H9 (cell line): ENCODE data around the gene RASGEF1C. TPM values are rescaled to one million over a fixed set of nuclear protein-coding genes. Genes with fewer than 3 reads are reported as not detected.

Source experiments
- DNase-seq: peaks from one replicate; pipeline ENCODE4 v3.0.0-alpha.2; 2017
- H2AFZ ChIP-seq: one replicate; pipeline ENCODE4 v1.6.1; 2013; ENCODE audit warnings: mild to moderate bottlenecking, low read length, control low read depth, moderate library complexity
- H2AK5ac ChIP-seq: 2 replicates; pipeline ENCODE4 v1.6.1; 2013; ENCODE audit warnings: low read length, control low read depth, mixed read lengths; ENCODE audit not compliant: insufficient read length
- H2BK120ac ChIP-seq: one replicate; pipeline ENCODE4 v1.6.1; 2013; ENCODE audit warnings: low read depth, mild to moderate bottlenecking, low read length, control low read depth, inconsistent platforms; ENCODE audit not compliant: poor library complexity, severe bottlenecking
- H2BK12ac ChIP-seq: 2 replicates; pipeline ENCODE4 v1.6.1; 2013; ENCODE audit warnings: low read length, control low read depth, mixed read lengths, low read depth; ENCODE audit not compliant: insufficient read length
- H2BK15ac ChIP-seq: 2 replicates; pipeline ENCODE4 v1.6.1; 2013; ENCODE audit warnings: low read depth, low read length, control low read depth
- H2BK20ac ChIP-seq: one replicate; pipeline ENCODE4 v1.6.1; 2013; ENCODE audit warnings: low read depth, mild to moderate bottlenecking, low read length, control low read depth, inconsistent platforms; ENCODE audit not compliant: poor library complexity, severe bottlenecking
- H2BK5ac ChIP-seq: 2 replicates; pipeline ENCODE4 v1.6.1; 2013; ENCODE audit warnings: low read length, control low read depth, mixed read lengths; ENCODE audit not compliant: insufficient read length
- H3K14ac ChIP-seq: 2 replicates; pipeline ENCODE4 v1.6.1; 2013; ENCODE audit warnings: low read length, control low read depth; ENCODE audit not compliant: insufficient read depth
- H3K18ac ChIP-seq: 2 replicates; pipeline ENCODE4 v1.6.1; 2013; ENCODE audit warnings: low read depth, mild to moderate bottlenecking, mixed read lengths, low read length, control low read depth; ENCODE audit not compliant: insufficient read length
- H3K23ac ChIP-seq: 2 replicates; pipeline ENCODE4 v1.6.1; 2013; ENCODE audit warnings: low read length, control low read depth, mixed read lengths, low read depth; ENCODE audit not compliant: insufficient read length
- H3K23me2 ChIP-seq: 2 replicates; pipeline ENCODE4 v1.6.1; 2013; ENCODE audit warnings: low read depth, mild to moderate bottlenecking, mixed read lengths, low read length, control low read depth; ENCODE audit not compliant: insufficient read length, poor library complexity, severe bottlenecking
- H3K27ac ChIP-seq: 2 replicates; pipeline ENCODE4 v1.5.1; 2013; ENCODE audit warnings: low read length, control low read depth, mixed read lengths, low read depth; ENCODE audit not compliant: insufficient read length
- H3K27me3 ChIP-seq: 2 replicates; pipeline ENCODE4 v1.6.1; 2013; ENCODE audit warnings: low read length, control low read depth, inconsistent platforms; ENCODE audit not compliant: insufficient read depth
- H3K4ac ChIP-seq: 2 replicates; pipeline ENCODE4 v1.6.1; 2013; ENCODE audit warnings: low read depth, mild to moderate bottlenecking, control low read depth, inconsistent platforms, low read length, moderate library complexity
- H3K4me1 ChIP-seq: 2 replicates; pipeline ENCODE4 v1.6.1; 2013; ENCODE audit warnings: low read length, control low read depth, inconsistent platforms; ENCODE audit not compliant: insufficient read depth
- H3K4me2 ChIP-seq: 2 replicates; pipeline ENCODE4 v1.6.1; 2013; ENCODE audit warnings: low read length, control low read depth, mixed read lengths; ENCODE audit not compliant: insufficient read length, insufficient read depth
- H3K56ac ChIP-seq: 2 replicates; pipeline ENCODE4 v1.6.1; 2013; ENCODE audit warnings: low read depth, mild to moderate bottlenecking, mixed read lengths, low read length, control low read depth; ENCODE audit not compliant: insufficient read length
- H3K79me1 ChIP-seq: 2 replicates; pipeline ENCODE4 v1.6.1; 2013; ENCODE audit warnings: low read depth, mild to moderate bottlenecking, moderate library complexity, low read length, control low read depth, inconsistent platforms; ENCODE audit not compliant: insufficient read depth, poor library complexity, severe bottlenecking
- H3K79me2 ChIP-seq: 2 replicates; pipeline ENCODE4 v1.6.1; 2013; ENCODE audit warnings: low read length, control low read depth, inconsistent platforms; ENCODE audit not compliant: insufficient read depth
- H3K9ac ChIP-seq: 2 replicates; pipeline ENCODE4 v1.6.1; 2013; ENCODE audit warnings: low read length, control low read depth, mixed read lengths; ENCODE audit not compliant: insufficient read length; ENCODE audit errors: extremely low read depth
- H3K9me3 ChIP-seq: one replicate; pipeline ENCODE4 v1.6.1; 2013; ENCODE audit warnings: low read depth, low read length, inconsistent platforms; ENCODE audit not compliant: control insufficient read depth
- H3T11ph ChIP-seq: one replicate; pipeline ENCODE4 v1.6.1; 2013; ENCODE audit warnings: mild to moderate bottlenecking, low read length, control low read depth, inconsistent platforms
- H4K20me1 ChIP-seq: one replicate; pipeline ENCODE4 v1.6.1; 2013; ENCODE audit not compliant: control insufficient read depth, insufficient read length, insufficient read depth
- H4K5ac ChIP-seq: 2 replicates; pipeline ENCODE4 v1.6.1; 2013; ENCODE audit warnings: low read depth, mild to moderate bottlenecking, mixed read lengths, low read length, control low read depth; ENCODE audit not compliant: insufficient read length
- H4K8ac ChIP-seq: replicated peaks from 2 replicates; pipeline ENCODE4 v1.6.1; 2013; ENCODE audit warnings: low read length, control low read depth, mixed read lengths, low read depth; ENCODE audit not compliant: insufficient read length
- H4K91ac ChIP-seq: 2 replicates; pipeline ENCODE4 v1.6.1; 2013; ENCODE audit warnings: low read depth, mild to moderate bottlenecking, moderate library complexity, mixed read lengths, low read length, control low read depth; ENCODE audit not compliant: insufficient read length
- H3K27ac Mint-ChIP-seq, 3 experiments: 2 replicates in 2 of 3; 3 replicates in 1 of 3; pipeline ENCODE4 v1.8.0; 2020 to 2021; ENCODE audit warnings: mixed read lengths in 3 of 3, mild to moderate bottlenecking in 1 of 3, moderate library complexity in 1 of 3
- H3K27me3 Mint-ChIP-seq: 2 replicates; pipeline ENCODE4 v1.8.0; 2021; ENCODE audit warnings: low read depth, mild to moderate bottlenecking, moderate library complexity, mixed read lengths
- H3K36me3 Mint-ChIP-seq, 3 experiments: 2 replicates in 2 of 3; 3 replicates in 1 of 3; pipeline ENCODE4 v1.8.0; 2020 to 2021; ENCODE audit warnings: low read depth in 3 of 3, mixed read lengths in 3 of 3; ENCODE audit not compliant: insufficient read depth in 1 of 3
- H3K4me1 Mint-ChIP-seq, 2 experiments: 2 replicates each; pipeline ENCODE4 v1.8.0; 2020; ENCODE audit warnings: mixed read lengths in 2 of 2
- H3K4me3 Mint-ChIP-seq, 2 experiments: 2 replicates in 1 of 2; 3 replicates in 1 of 2; pipeline ENCODE4 v1.8.0; 2020 to 2021; ENCODE audit warnings: mild to moderate bottlenecking in 2 of 2, mixed read lengths in 2 of 2, moderate library complexity in 1 of 2
- H3K9me3 Mint-ChIP-seq, 2 experiments: 2 replicates in 1 of 2; 3 replicates in 1 of 2; pipeline ENCODE4 v1.8.0; 2020; ENCODE audit warnings: mild to moderate bottlenecking in 2 of 2, mixed read lengths in 2 of 2, moderate library complexity in 1 of 2
- CTCF ChIP-seq: fragments of 200-600 bp; sonication (generic); conservative IDR thresholded peaks from 3 replicates; pipeline ENCODE4 v1.8.0; 2021; ENCODE audit warnings: antibody characterized with exemption, mild to moderate bottlenecking
- WGBS: extraction: QIAGEN DNeasy Blood & Tissue Kit; methylation state at CpG from one replicate; pipeline ENCODE4 v1.1.7; 2013; ENCODE audit warnings: missing lambda C conversion rate, low lambda C conversion rate, mixed read lengths; ENCODE audit not compliant: insufficient read length; ENCODE audit errors: extremely low coverage; 5-methylcytosine and 5-hydroxymethylcytosine counted together
- total RNA-seq: library from RNA; stranded (reverse); gene quantifications from 2 replicates; pipeline ENCODE4 v1.2.1, GENCODE V29; 2021

The RASGEF1C gene
- total RNA-seq, 1 experiment from 2014 or later: 0.83 TPM

GRCh38 chr5:180178531-180179441 is 30.2 kb downstream of the RASGEF1C start:
- no peak overlapping the region for H3K4me2 ChIP-seq
- H2BK12ac ChIP-seq: no peak overlapping the region
- H4K8ac ChIP-seq: no peak overlapping the region
- Mint-ChIP-seq H3K4me1 (peaks cover 9 to 14% of the 10 kb centered on the region in 2 experiments), H3K27me3 (no peaks in the 10 kb centered on the region; the same call in 1 of the 2 replicates), H3K9me3 (peaks cover 6 to 14% of the 10 kb centered on the region in 2 experiments; a peak in 4 of 5 replicates), H3K27ac (peak overlapping the region in 1 of 3 experiments; percentile 85; a peak in 1 of 7 replicates), H3K4me3 (no peak overlapping the region), H3K36me3 (peaks cover 0 to 3% (median 0%) of the 10 kb centered on the region in 3 experiments; a peak in 3 of 7 replicates)
- H3K9ac ChIP-seq: no peak overlapping the region
- DNase-seq: no peak
- no peak overlapping the region for H3K4ac ChIP-seq
- H2BK5ac ChIP-seq: no peak overlapping the region
- H3K4me1 ChIP-seq: no peaks in the 10 kb centered on the region
- no peaks in the 10 kb centered on the region for H3K79me1 ChIP-seq
- no peaks in the 10 kb centered on the region for H4K20me1 ChIP-seq
- no peak overlapping the region for H2AK5ac ChIP-seq
- no peak overlapping the region for H3K27ac ChIP-seq
- no peak overlapping the region for H2BK20ac ChIP-seq
- no peak overlapping the region for H4K91ac ChIP-seq
- no peaks in the 10 kb centered on the region for H3K27me3 ChIP-seq
- no peaks in the 10 kb centered on the region for H3K23me2 ChIP-seq
- H3T11ph ChIP-seq: no peak overlapping the region
- H2BK120ac ChIP-seq: no peak overlapping the region
- no peak overlapping the region for H2BK15ac ChIP-seq
- no peak for TF ChIP-seq CTCF
- H3K18ac ChIP-seq: no peak overlapping the region
- H3K23ac ChIP-seq: no peak overlapping the region
- WGBS: no CpG with 5 or more reads among the region's 25 CpGs
- no peak overlapping the region for H3K56ac ChIP-seq
- no peaks in the 10 kb centered on the region for H3K9me3 ChIP-seq
- H2AFZ ChIP-seq: no peak overlapping the region
- H3K14ac ChIP-seq: no peak overlapping the region
- no peaks in the 10 kb centered on the region for H3K79me2 ChIP-seq
- H4K5ac ChIP-seq: no peak overlapping the region
